HEK293 (cell line): Measurements from ENCODE around the gene PRKACG.

Source experiments
- CTCF ChIP-seq: fragments of 450-650 bp; formaldehyde crosslinking; IDR thresholded peaks from 2 replicates; pipeline ENCODE4 v1.5.1; 2016; ENCODE audit warnings: missing biosample characterization, missing genetic modification characterization
- GLI2 ChIP-seq: fragments of 450-650 bp; formaldehyde crosslinking; IDR thresholded peaks from 2 replicates; pipeline ENCODE4; 2017; ENCODE audit warnings: missing biosample characterization, missing genetic modification characterization, low read depth, borderline replicate concordance
- MZF1 ChIP-seq: fragments of 450-650 bp; formaldehyde crosslinking; IDR thresholded peaks from 2 replicates; pipeline ENCODE4 v1.5.1; 2017; ENCODE audit warnings: missing biosample characterization, missing genetic modification characterization, borderline replicate concordance
- ZBTB49 ChIP-seq: fragments of 450-650 bp; formaldehyde crosslinking; IDR thresholded peaks from 2 replicates; pipeline ENCODE4 v1.5.1; 2016; ENCODE audit warnings: missing biosample characterization, missing genetic modification characterization, low read depth
- ZNF274 ChIP-seq, 2 experiments: fragments of 200-500 bp in 1 of 2; fragments of 450-650 bp in 1 of 2; sonication (Bioruptor generic) in 1 of 2; formaldehyde crosslinking in 1 of 2; IDR thresholded peaks; 2 replicates each; pipeline versions ENCODE4 v1.5.1 to v1.6.1; 2014 to 2016; ENCODE audit warnings: borderline replicate concordance in 1 of 2, inconsistent platforms in 1 of 2, low read length in 1 of 2, missing biosample characterization in 1 of 2, missing genetic modification characterization in 1 of 2
- ZXDB ChIP-seq: fragments of 450-650 bp; formaldehyde crosslinking; IDR thresholded peaks from 2 replicates; pipeline ENCODE4 v1.5.1; 2016; ENCODE audit warnings: missing biosample characterization, missing genetic modification characterization

- TF ChIP-seq ZNF274 (IDR thresholded peaks at IDR 0.05; ENCODE audit: low read length) (no peak), ZNF274 (tag by site-specific recombination; IDR thresholded peaks at IDR 0.05; ENCODE audit: borderline replicate concordance) (no peak), ZBTB49 (tag by site-specific recombination) (no peak), ZXDB (tag by site-specific recombination) (no peak), CTCF (tag by site-specific recombination) (no peak), MZF1 (tag by site-specific recombination) (no peak), GLI2 (tag by site-specific recombination) (no peak)
Observed at GRCh38 chr9:69062195-69062594, 48.3 kb upstream of the PRKACG start.
